ENCODE measurements around the gene B3GNT8. TPM values are rescaled to one million over a fixed set of nuclear protein-coding genes. Genes with fewer than 3 reads are reported as not detected.
A peak's percentile ranks its signal among the peaks of the same experiment; 100 is the strongest.
"Not testable (repeated sequence)": the region's sequence is repeated elsewhere in the genome, so short reads cannot be mapped to it uniquely, and the experiment has no call there.

The B3GNT8 gene
- total RNA-seq, result under 1 TPM; 0.66 to 0.91 TPM
- 11.1 TPM for polyA plus RNA-seq

GRCh38 chr19:41426952-41427646, at the start of gene B3GNT8:
Gene B3GNT8 (minus strand): TSS chr19:41427374. CDS start chr19:41426778, 596 bp downstream.
- Histone ChIP-seq H3K36me3 (ENCODE audit: insufficient read depth, low read length) (peaks cover 6% of the 10 kb centered on the region), H3K9me3 (ENCODE audit: low read length) (no peaks in the 10 kb centered on the region), H3K27me3 (ENCODE audit: insufficient read depth, low read length, poor library complexity, severe bottlenecking) (no peaks in the 10 kb centered on the region), H3K4me1 (ENCODE audit: insufficient read depth, low read length) (peaks cover 17% of the 10 kb centered on the region), H3K27ac (ENCODE audit: low read depth, low read length) (peak within 1 kb of the TSS; percentile 60), H3K4me3 (ENCODE audit: low read length) (peak within 1 kb of the TSS; percentile 59)
- Mint-ChIP-seq H3K27ac (peak within 1 kb of the TSS; percentile 85 to 99 (median 96)), H3K4me3 (peak within 1 kb of the TSS; percentile 79 to 94 (median 92)), H3K36me3 (peaks cover 0 to 51% (median 1%) of the 10 kb centered on the region in 3 donors), H3K9me3 (no peaks in the 10 kb centered on the region), H3K4me1 (peaks cover 32 to 48% (median 43%) of the 10 kb centered on the region in 3 donors), H3K27me3 (no peaks in the 10 kb centered on the region)
- ChIA-PET CTCF (no interaction called here), POLR2A (interaction anchor here (0.6 to 0.7 kb wide), 2 partner anchors 163 to 972 kb away, joined by 4 to 6 read pairs; no protein-coding TSS in a partner anchor)
- DNase-seq, result peak in 4 of 5 donors; percentile 22 to 54 (median 40)

- POLR2A ChIA-PET, result no interaction called here
- H3K9me3 Mint-ChIP-seq, result no peaks in the 10 kb centered on the region
- H3K4me3 Mint-ChIP-seq, result no peak overlapping the region
These were observed 49.4 kb upstream of the B3GNT8 start for GRCh38 chr19:41476583-41476982.

GRCh38 chr19:41463257-41464256, 36.4 kb upstream of the B3GNT8 start:
- H3K9me3 ChIP-seq (ENCODE audit: low read length); H3K27me3 ChIP-seq (ENCODE audit: insufficient read depth, low read length, poor library complexity, severe bottlenecking); DNase-seq; H3K4me1 ChIP-seq (ENCODE audit: insufficient read depth, low read length); POLR2A ChIA-PET; H3K36me3 Mint-ChIP-seq; H3K27ac ChIP-seq (ENCODE audit: low read depth, low read length); H3K9me3 Mint-ChIP-seq; CTCF ChIA-PET; H3K4me3 ChIP-seq (ENCODE audit: low read length); H3K36me3 ChIP-seq (ENCODE audit: insufficient read depth, low read length): not testable (repeated sequence)
- peak overlapping the region in 4 of 8 donors; percentile 42 to 79 (median 47) for H3K27ac Mint-ChIP-seq
- H3K4me3 Mint-ChIP-seq, result peak overlapping the region in 6 of 7 donors; percentile 27 to 66 (median 54)
- peaks cover 5 to 11% (median 10%) of the 10 kb centered on the region in 3 donors for H3K4me1 Mint-ChIP-seq
- H3K27me3 Mint-ChIP-seq, result peaks cover 29 to 68% of the 10 kb centered on the region in 2 donors

More at GRCh38 chr19:41476583-41476982, 49.4 kb upstream of the B3GNT8 start:
- H3K36me3 ChIP-seq (ENCODE audit: insufficient read depth, low read length), result no peaks in the 10 kb centered on the region
- H3K4me1 ChIP-seq (ENCODE audit: insufficient read depth, low read length), result no peaks in the 10 kb centered on the region
- Mint-ChIP-seq H3K4me1 (no peaks in the 10 kb centered on the region), H3K27me3 (peaks cover 35 to 69% of the 10 kb centered on the region in 2 donors), H3K27ac (no peak overlapping the region), H3K36me3 (no peaks in the 10 kb centered on the region)
- CTCF ChIA-PET, result no interaction called here
- no peak overlapping the region for H3K4me3 ChIP-seq (ENCODE audit: low read length)
- H3K9me3 ChIP-seq (ENCODE audit: low read length), result no peaks in the 10 kb centered on the region
- peaks cover 19% of the 10 kb centered on the region for H3K27me3 ChIP-seq (ENCODE audit: insufficient read depth, low read length, poor library complexity, severe bottlenecking)
- no peak for DNase-seq
- H3K27ac ChIP-seq (ENCODE audit: low read depth, low read length), result no peak overlapping the region

- Histone ChIP-seq H3K9me3 (ENCODE audit: low read length) (no peaks in the 10 kb centered on the region), H3K27ac (ENCODE audit: low read depth, low read length) (no peak overlapping the region), H3K4me3 (ENCODE audit: low read length) (no peak overlapping the region), H3K4me1 (ENCODE audit: insufficient read depth, low read length) (peaks cover 7% of the 10 kb centered on the region), H3K27me3 (ENCODE audit: insufficient read depth, low read length, poor library complexity, severe bottlenecking) (peaks cover 7% of the 10 kb centered on the region), H3K36me3 (ENCODE audit: insufficient read depth, low read length) (no peaks in the 10 kb centered on the region)
- Mint-ChIP-seq H3K27ac (no peak overlapping the region), H3K27me3 (peaks cover 30 to 65% of the 10 kb centered on the region in 2 donors), H3K36me3 (peaks cover 0 to 2% (median 0%) of the 10 kb centered on the region in 3 donors), H3K4me3 (no peak overlapping the region), H3K9me3 (peaks cover 0 to 4% (median 0%) of the 10 kb centered on the region in 5 donors), H3K4me1 (peaks cover 5 to 17% (median 15%) of the 10 kb centered on the region in 3 donors)
- POLR2A ChIA-PET, result no interaction called here
- CTCF ChIA-PET, result no interaction called here
- no peak for DNase-seq
These were observed 35.3 kb upstream of the B3GNT8 start for GRCh38 chr19:41462497-41462896.

GRCh38 chr19:41457241-41457640, 30.1 kb upstream of the B3GNT8 start:
- ChIA-PET CTCF (interaction anchor here (1.2 to 2.2 kb wide), 2 partner anchors 10 to 114 kb away, joined by 4 to 8 read pairs; no protein-coding TSS in a partner anchor), POLR2A (no interaction called here)
- Histone ChIP-seq H3K27me3 (ENCODE audit: insufficient read depth, low read length, poor library complexity, severe bottlenecking) (no peaks in the 10 kb centered on the region), H3K4me3 (ENCODE audit: low read length) (no peak overlapping the region), H3K36me3 (ENCODE audit: insufficient read depth, low read length) (no peaks in the 10 kb centered on the region), H3K27ac (ENCODE audit: low read depth, low read length) (no peak overlapping the region), H3K9me3 (ENCODE audit: low read length) (no peaks in the 10 kb centered on the region), H3K4me1 (ENCODE audit: insufficient read depth, low read length) (peaks cover 20% of the 10 kb centered on the region)
- Mint-ChIP-seq H3K9me3 (peaks cover 0 to 1% (median 0%) of the 10 kb centered on the region in 5 donors), H3K4me1 (peaks cover 3 to 15% (median 14%) of the 10 kb centered on the region in 3 donors), H3K27ac (peak overlapping the region in 1 of 8 donors; percentile 74), H3K4me3 (peak overlapping the region in 1 of 7 donors; percentile 7), H3K27me3 (peaks cover 18 to 41% of the 10 kb centered on the region in 2 donors), H3K36me3 (no peaks in the 10 kb centered on the region)
- DNase-seq, result peak in 1 of 5 donors; percentile 45

GRCh38 chr19:41456342-41456918, 29.3 kb upstream of the B3GNT8 start:
- no peaks in the 10 kb centered on the region for H3K27me3 ChIP-seq (ENCODE audit: insufficient read depth, low read length, poor library complexity, severe bottlenecking)
- H3K36me3 ChIP-seq (ENCODE audit: insufficient read depth, low read length), result no peaks in the 10 kb centered on the region
- H3K9me3 ChIP-seq (ENCODE audit: low read length), result no peaks in the 10 kb centered on the region
- DNase-seq, result no peak
- no peak overlapping the region for H3K27ac ChIP-seq (ENCODE audit: low read depth, low read length)
- no peak overlapping the region for H3K4me3 ChIP-seq (ENCODE audit: low read length)
- POLR2A ChIA-PET, result no interaction called here
- H3K36me3 Mint-ChIP-seq, result no peaks in the 10 kb centered on the region
- CTCF ChIA-PET, result interaction anchor here (1.2 to 2.2 kb wide), 2 partner anchors 9 to 115 kb away, joined by 4 to 8 read pairs; no protein-coding TSS in a partner anchor
- H3K27ac Mint-ChIP-seq, result no peak overlapping the region
- no peak overlapping the region for H3K4me3 Mint-ChIP-seq
- H3K9me3 Mint-ChIP-seq, result no peaks in the 10 kb centered on the region
- H3K4me1 Mint-ChIP-seq, result peaks cover 3 to 15% (median 14%) of the 10 kb centered on the region in 3 donors
- H3K27me3 Mint-ChIP-seq, result peaks cover 11 to 38% of the 10 kb centered on the region in 2 donors
- H3K4me1 ChIP-seq (ENCODE audit: insufficient read depth, low read length), result peaks cover 20% of the 10 kb centered on the region

- H3K4me1 Mint-ChIP-seq, result peaks cover 3 to 15% (median 14%) of the 10 kb centered on the region in 3 donors
- H3K27ac Mint-ChIP-seq, result no peak overlapping the region
- H3K4me3 ChIP-seq (ENCODE audit: low read length), result no peak overlapping the region
- no peaks in the 10 kb centered on the region for H3K9me3 ChIP-seq (ENCODE audit: low read length)
- no peaks in the 10 kb centered on the region for H3K36me3 ChIP-seq (ENCODE audit: insufficient read depth, low read length)
- no peaks in the 10 kb centered on the region for H3K9me3 Mint-ChIP-seq
- H3K27me3 ChIP-seq (ENCODE audit: insufficient read depth, low read length, poor library complexity, severe bottlenecking), result no peaks in the 10 kb centered on the region
- peaks cover 20% of the 10 kb centered on the region for H3K4me1 ChIP-seq (ENCODE audit: insufficient read depth, low read length)
- H3K27ac ChIP-seq (ENCODE audit: low read depth, low read length), result no peak overlapping the region
- DNase-seq, result no peak
- CTCF ChIA-PET, result interaction anchor here (1.2 to 2.2 kb wide), 2 partner anchors 8 to 115 kb away, joined by 4 to 8 read pairs; no protein-coding TSS in a partner anchor
- POLR2A ChIA-PET, result no interaction called here
- H3K36me3 Mint-ChIP-seq, result no peaks in the 10 kb centered on the region
- no peak overlapping the region for H3K4me3 Mint-ChIP-seq
- H3K27me3 Mint-ChIP-seq, result peaks cover 11 to 33% of the 10 kb centered on the region in 2 donors
These were observed 28.8 kb upstream of the B3GNT8 start for GRCh38 chr19:41455936-41456335.

Measured in CD8-positive, alpha-beta memory T cell (primary cell).